Esophagus mucosa (tissue), 1 donor: Measurements from ENCODE around the gene TMEM237. TPM values are rescaled to one million over a fixed set of nuclear protein-coding genes. Genes with fewer than 3 reads are reported as not detected.

Experiments
- ATAC-seq: fragments of 200-7000 bp; cut with Tn5 transposase; one replicate; pipeline ENCODE4 v1.9.1; 2020
- total RNA-seq: library from RNA; stranded (reverse); gene quantifications from one replicate; pipeline ENCODE4 v1.2.4, GENCODE V29; 2023
- donor health status: DM: yes; HTN: yes; CAD: no.

Gene TMEM237
- total RNA-seq, 1 donor from 2014 or later, result 24.9 TPM

GRCh38 chr2:201642086-201642578 is 1.2 kb downstream of the TMEM237 start:
- peak; percentile 16 for ATAC-seq

- no peak for ATAC-seq
These were observed 4.1 kb downstream of the TMEM237 start for GRCh38 chr2:201639205-201639604.

GRCh38 chr2:201638326-201638725 is 5.0 kb downstream of the TMEM237 start:
- no peak for ATAC-seq

- no peak for ATAC-seq
These were observed 9.5 kb downstream of the TMEM237 start for GRCh38 chr2:201633661-201634249.

GRCh38 chr2:201631041-201631440 is 12.3 kb downstream of the TMEM237 start:
- ATAC-seq, result no peak

GRCh38 chr2:201630577-201630976 is 12.7 kb downstream of the TMEM237 start:
- no peak for ATAC-seq

GRCh38 chr2:201628545-201628944 is 14.8 kb downstream of the TMEM237 start:
- no peak for ATAC-seq

- no peak for ATAC-seq
These were observed 20.9 kb downstream of the TMEM237 start for GRCh38 chr2:201622306-201622970.

GRCh38 chr2:201621293-201621999 is 21.9 kb downstream of the TMEM237 start:
- ATAC-seq, result no peak

- ATAC-seq, result peak; percentile 76
These were observed 24.3 kb downstream of the TMEM237 start for GRCh38 chr2:201618744-201619662.

- no peak for ATAC-seq
These were observed 35.3 kb downstream of the TMEM237 start for GRCh38 chr2:201608021-201608420.

GRCh38 chr2:201607568-201607967 is 35.7 kb downstream of the TMEM237 start:
- no peak for ATAC-seq

- ATAC-seq, result no peak
These were observed 42.4 kb downstream of the TMEM237 start for GRCh38 chr2:201600906-201601305.

GRCh38 chr2:201597397-201597796 is 45.9 kb downstream of the TMEM237 start:
- ATAC-seq, result no peak

- ATAC-seq, result no peak
These were observed 62.8 kb downstream of the TMEM237 start for GRCh38 chr2:201580486-201580885.

GRCh38 chr2:201579536-201579935 is 63.8 kb downstream of the TMEM237 start:
- no peak for ATAC-seq

GRCh38 chr2:201575971-201576370 is 67.3 kb downstream of the TMEM237 start:
- no peak for ATAC-seq

GRCh38 chr2:201574766-201575165 is 68.5 kb downstream of the TMEM237 start:
- no peak for ATAC-seq

GRCh38 chr2:201572846-201573508 is 70.3 kb downstream of the TMEM237 start:
- ATAC-seq, result no peak
